HG02798 (cell line): ENCODE measurements around the gene STK32A.
A peak's percentile ranks its signal among the peaks of the same experiment; 100 is the strongest.

Source experiments
- ATAC-seq: cut with Tn5 transposase; IDR thresholded peaks from one replicate; pipeline ENCODE4 v1.9.1; 2021; ENCODE audit warnings: mild to moderate bottlenecking; ENCODE audit not compliant: unreplicated experiment, poor library complexity

Gene STK32A

DNA sequence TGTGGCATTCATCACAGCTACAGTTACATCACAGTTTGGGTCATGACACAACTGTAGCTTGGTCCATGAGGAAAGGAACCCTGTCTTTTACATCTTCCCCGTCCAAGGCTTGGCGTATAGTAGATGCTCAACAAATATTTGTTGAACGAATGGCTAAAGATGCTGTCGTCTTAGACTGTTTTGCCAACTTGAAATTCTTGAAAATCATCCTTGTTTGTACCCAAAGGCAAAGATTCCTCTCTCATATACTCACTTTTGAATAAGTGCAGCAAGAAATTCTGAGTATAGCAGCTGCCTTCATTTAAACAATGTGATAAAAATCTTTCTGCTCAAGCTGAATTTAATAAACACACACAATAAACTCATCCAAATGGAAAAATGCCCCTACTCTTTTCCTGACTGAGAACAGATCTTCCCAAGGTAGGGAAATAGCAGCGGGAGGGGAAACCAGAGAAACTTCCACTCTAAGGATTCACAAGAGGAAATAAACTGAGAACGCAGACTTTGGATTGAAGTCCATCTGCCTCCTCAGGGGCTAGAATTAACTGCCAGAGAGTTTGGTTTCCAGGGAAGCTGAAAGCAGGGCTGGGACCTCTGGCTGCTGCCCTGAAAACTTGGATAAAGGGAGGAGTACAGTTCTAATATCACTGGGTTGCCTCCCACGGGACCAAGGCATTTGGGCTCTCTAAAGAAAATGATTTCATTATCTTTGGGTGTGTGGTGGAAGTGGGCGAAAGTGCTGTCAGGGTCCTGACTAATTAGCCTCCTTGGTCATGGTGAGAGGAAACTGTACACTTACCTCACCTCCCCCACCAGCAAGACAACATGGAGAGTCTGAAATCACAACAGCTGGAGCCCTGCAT is 175.9 kb downstream of the STK32A start:
- no peak for ATAC-seq

DNA sequence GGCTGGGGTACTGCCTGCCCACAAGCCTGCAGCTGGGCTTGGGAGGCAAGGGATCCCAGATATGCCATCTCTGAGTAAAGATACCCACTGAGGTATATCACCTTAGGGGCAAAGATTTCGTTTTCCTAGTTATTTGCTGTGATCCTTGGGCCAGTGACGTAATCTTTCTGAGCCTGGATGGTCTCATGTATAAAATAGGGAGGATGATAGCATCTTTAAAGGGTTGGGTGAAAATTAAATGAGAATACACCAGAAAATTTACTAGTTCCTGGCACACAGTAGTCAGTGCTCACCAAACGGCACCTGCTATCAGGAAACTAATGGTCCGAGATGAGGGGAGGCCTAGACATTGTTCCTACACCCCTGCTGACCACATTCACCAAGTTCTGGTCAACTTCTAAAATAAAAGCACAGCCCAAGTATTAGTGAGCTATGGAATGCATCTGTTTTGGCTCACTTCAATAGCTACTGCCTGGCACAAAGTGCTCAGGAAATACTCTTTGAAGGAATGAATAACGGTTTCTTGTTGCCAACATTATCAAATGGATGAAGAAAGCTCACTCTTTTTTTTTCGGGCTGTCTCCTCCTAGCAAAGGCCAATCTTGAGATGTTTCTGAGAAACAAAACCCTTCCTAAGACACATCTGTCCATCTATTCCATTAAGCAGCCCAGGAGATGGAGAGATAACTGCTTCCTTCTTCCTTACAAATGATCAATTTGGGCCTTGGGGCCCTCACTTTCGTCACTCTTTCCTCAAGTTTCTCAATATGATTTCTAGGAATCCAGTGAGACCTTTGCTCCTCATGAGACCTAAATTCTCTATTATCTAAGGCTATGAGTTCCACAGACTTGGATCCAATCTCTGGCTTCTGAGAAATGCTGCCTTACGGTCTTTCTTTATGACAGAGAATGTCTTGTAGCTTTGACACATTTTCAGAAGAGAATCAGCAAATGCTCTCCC is 176.8 kb downstream of the STK32A start:
- no peak for ATAC-seq

DNA sequence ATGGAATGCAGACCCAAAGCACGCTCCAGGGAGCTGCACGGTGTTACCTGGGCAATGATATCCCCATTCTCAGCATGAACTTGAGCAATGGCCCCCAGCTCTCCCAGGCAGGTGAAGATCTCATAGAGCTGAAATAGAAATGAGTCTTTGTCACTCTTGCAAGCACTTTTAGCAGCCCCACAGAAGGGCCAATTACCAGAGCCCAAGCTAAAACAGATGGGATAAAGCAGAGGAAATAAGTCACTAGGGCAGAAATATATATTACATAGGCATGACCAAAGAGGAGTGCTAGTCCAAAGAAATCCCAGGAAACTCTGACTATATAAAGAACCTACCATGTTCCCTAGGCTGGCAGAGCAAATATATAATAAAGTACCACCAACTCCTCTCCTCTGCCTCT is 177.7 kb downstream of the STK32A start:
- ATAC-seq, result no peak

DNA sequence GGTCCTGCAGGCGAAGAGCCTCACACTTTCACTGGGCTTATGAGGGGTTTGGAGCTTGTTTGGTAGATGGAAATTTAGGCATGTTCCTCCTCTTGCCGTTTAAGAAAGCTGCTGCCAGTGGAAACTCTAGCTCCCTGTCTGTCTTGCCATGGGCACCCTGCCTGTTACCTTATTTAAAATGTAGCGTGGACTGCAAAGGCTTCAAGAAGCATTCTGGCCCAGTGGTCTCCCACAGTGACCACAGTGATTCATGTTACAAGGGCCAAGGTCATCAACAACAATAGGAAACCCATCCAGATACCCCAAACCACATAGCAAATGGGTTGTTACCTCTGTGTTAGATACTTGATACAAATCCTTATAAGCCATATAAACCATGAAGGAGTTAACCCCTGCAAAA is 178.4 kb downstream of the STK32A start:
- ATAC-seq, result no peak

DNA sequence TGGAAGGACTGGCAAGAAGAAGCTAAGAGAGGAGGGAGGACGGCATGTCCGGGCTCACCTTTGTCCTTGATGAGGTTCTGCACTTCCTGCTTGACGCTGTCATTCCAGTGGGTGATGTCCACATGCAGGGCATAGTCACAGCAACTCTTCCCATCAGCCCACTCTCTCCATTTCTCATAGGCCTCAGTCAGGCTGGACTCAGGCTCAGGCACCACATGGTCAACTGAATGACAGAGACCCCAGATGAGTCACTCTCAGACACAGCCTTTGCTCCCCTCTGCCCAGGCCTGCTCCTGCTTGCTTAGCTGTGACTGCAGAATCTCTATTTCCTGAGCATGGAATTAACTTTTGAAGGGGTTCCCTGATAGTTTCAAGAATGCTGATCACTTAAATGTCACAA is 180.8 kb downstream of the STK32A start:
- ATAC-seq, result no peak

DNA sequence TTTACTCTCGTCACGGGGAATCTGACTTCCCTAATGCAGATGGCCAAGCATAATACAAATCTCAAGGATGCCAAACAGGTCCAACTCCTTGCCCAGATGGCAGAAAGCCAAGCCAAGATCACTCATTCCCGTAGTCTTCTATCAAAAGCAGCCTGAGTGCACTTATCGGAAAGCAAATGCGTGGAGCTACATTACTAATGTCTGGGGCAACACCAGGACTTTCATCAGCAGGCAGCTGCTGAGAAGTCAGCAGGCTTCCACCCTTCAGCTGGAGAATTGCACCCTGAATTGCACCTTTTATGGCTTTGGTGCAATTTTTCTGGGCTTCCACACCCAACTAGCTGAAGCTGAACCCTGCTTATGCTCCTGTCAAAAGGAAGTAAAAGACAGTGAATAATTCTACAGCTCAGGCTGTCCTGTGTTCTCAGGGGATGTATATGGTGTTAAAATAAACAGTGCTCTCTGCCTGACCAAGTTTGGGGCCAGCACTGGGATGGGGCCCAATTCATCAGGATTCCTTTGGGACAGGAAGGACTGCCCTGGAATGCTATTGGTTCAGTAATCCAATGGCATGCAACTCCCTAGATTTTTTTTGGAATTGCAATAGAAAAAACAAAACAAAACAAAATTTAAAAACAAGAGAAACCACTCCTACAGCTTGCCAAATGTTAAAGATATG is 182.4 kb downstream of the STK32A start:
- ATAC-seq, result no peak

DNA sequence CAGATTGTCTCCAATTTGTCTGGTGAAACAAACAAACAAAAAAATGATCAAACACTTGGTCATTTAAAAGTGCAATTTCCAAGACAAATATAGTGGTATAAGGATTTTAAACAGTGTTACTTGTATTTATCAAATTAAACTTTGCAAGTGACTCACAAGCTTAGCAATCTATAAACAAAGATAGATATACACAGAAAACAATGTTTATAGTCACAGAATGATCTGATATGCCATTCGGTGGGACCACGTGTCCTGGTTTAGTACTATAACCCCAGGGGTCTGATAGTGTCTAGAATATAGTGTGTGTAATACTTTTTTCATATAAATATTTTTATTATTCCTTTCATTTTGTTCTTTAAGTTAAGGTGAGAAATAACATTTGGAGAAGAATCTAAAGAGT is 183.8 kb downstream of the STK32A start:
- ATAC-seq, result no peak

DNA sequence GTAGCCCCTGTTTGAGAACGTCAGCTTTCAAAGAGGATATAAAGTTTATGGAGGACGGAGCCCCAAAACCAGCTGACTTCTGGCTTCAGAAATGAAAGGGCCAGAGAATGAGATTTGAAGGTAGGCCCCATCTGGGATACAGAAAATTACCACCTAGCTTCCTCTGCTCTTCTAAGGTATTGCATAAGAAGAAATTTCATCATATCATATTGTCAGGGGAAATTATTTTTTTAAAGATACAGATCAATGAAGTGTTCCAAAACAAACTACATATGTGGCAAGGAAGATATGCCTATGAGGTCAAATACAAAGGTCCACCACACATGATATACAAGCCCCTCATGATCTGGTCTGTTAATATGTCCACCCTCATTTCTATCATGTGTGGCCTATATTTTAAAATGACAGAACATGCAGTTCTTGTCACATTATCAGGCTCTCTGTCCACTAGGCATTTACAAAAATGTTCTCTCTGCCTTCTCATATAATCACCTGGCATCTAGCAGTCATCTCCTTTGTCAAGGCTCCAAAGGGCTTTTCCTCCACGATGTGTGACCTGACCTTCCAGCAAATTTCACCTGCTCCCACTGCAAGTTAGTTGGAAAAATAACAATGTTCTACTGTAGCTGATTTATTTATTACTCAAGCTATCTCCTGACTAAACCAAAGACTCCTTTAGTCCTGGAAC is 192.0 kb downstream of the STK32A start:
- ATAC-seq, result no peak

DNA sequence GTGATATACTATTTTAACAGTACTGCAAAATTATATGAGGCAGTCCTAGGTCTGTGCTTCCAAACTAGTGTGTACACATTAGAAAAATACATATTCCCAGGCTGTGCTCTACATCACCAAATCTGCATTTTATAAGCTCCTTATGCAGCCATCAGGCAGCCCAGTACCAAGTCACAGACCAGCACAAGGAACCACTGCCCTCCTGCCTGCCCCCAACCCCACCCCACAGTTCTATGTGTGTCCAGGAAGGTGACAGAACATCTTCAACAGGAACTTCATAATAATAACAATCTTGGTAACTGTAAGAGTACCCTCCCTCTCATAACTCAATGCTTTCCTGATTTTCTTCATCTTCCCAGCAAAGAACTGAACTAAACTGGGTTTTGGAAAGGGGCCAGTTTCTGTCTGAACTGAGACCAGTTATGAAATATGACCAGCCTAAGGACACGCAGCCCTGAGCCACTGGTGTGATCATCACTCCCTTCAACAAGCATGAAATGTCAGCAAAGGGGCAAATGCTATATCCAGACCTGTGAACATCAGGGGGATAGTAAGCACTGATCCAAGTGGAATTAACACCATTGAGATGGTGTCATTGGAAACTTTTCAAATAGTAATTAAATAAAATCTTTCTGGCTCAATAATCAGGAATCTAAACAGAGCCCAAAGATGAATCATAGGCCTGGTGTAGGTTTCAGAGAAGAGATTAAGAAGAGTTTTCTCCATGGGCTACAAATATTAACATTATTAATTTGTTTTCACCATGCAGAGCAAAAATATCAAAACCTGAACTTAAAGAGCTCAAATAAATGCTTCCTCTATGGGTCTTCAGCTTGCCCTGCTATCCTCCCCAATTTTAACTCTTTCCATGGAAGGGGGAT is 192.9 kb downstream of the STK32A start:
- no peak for ATAC-seq

DNA sequence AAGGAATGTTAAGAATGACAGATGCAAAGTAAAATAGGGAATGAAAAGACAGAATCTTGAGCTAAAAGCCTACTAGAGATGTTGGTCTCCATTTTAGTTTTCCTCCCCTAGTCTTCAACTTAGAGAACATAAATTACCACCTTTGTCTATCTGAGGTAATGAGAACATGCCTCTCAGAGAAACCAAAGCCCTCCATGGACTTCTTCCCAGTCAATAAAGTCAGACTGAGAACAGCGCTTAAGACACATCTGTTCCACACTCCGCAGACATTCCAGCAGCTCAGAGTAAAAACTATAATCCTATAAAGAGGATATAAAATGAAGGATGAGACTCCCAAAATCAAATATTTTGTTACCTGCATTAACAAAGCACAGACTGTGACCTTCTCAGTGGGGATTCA is 195.8 kb downstream of the STK32A start:
- ATAC-seq, result no peak

DNA sequence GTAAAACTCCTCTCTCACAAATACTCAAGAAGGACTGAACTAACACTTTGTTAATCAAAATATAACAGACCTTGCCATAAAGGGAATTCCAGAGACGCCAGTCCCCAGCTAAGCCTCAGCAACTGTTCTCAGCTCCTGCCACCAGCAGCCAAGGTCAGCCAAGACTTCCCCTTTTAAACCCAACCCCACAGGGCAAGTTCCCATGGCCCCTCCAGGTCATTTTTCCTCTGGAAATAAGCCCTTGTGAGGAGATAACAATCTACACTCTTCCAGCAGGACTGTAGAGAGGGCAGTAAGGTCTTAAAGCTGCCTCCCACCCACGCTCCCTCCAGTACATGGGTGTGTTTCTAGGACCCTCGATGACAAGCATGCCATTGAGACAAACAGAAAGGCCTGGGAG is 196.8 kb downstream of the STK32A start:
- ATAC-seq, result no peak

DNA sequence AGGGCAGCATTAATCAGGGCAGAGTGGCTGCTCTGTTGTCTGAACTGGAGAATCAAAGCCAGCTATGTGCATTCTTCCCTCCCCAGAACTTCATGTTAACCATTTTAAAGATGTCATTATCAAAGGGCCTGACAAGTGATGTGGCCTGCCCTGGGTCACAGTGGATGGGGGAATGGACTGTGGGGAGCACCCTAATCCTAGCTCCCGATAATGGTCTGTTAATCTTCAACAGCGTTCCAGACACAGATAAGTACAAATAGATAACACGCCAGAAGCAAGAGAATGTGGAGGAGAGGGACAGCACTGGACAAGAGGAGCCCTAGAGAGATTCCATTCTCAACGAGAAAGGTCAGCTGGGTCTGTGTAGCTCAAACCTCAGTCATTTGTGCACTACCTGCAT is 197.5 kb downstream of the STK32A start:
- ATAC-seq, result no peak

DNA sequence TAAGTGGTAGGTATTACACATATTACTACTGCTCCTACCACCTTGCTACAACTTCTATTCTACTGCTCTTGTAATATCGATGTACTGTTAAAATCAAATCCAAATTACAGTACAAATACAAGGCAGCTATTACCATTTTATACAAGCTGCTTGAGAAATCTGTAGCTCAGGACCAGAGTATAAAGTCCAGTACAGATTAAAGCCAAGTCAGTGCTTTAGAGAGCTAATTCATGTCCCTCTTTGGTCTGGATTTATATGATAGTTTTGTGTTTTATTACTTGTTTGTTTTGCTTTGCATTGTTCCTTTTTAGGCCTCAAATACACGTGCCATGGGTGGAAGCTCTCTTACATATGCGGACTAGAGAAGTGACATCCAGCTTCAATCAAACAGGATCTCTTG is 199.2 kb downstream of the STK32A start:
- no peak for ATAC-seq

DNA sequence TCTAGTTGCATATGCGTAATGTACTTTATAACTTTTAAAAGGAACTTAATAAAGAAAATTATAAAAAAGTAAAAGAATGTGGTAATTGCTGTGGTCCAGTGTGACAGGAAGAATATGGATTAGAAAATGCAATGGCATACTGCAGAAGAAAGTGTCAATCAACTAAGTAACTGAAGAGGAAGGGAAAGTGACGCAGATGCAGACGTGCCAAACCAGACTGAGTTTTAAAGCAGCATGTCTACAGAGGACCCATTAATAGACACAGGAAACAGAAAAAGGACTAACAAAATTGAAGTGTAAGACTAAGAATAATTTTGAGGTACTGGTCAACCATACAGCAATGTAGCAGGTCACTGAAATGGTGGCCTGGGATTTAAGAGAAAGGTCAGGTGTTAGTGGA is 201.8 kb downstream of the STK32A start:
- ATAC-seq, result peak; percentile 79

DNA sequence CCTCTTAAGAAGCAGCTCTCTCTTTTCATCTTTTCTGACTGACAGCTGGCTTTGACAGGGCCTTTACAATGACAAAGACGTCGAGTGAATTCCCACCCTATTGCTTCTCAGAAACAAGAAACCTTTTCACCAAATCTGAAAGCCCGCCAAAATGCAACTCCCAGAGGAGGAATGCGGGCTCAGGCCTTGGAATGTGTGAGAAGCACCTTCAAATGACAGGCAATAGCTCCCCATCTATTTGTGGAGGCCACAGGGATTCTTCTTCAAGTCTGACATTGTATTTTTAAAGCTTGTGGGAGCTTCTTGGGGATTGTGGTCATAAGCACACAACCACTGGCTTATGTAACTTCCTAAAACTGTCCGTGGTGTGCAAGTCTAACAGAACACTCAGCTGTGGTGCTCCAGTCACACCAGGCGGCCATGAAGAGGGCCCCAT is 202.4 kb downstream of the STK32A start:
- ATAC-seq, result no peak
